ENCODE results near the gene ZFAND6.
"Not testable (repeated sequence)": the region's sequence is repeated elsewhere in the genome, so short reads cannot be mapped to it uniquely, and the experiment has no call there.

ZFAND6 gene

DNA sequence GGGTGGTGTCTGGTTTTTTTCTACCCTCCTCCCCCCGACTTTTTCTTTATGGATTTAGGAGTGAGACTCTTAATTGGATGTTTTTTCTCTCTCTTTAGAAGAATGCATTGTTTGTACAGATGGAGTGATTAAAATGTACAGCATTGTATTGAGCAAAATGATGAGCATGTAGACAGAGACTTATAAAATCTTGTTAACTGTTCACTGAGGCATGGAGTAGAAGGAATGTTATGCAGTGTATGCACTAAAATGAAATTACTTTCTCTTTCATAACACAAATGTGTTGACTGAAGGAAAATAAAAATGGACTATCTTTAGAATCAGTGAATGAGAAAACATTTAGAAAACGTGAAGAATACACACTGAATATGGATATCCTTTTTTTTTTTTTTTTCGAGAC, 39.8 kb downstream of the ZFAND6 start:
- no peak for DNase-seq (ENCODE audit: low spot score)

DNA sequence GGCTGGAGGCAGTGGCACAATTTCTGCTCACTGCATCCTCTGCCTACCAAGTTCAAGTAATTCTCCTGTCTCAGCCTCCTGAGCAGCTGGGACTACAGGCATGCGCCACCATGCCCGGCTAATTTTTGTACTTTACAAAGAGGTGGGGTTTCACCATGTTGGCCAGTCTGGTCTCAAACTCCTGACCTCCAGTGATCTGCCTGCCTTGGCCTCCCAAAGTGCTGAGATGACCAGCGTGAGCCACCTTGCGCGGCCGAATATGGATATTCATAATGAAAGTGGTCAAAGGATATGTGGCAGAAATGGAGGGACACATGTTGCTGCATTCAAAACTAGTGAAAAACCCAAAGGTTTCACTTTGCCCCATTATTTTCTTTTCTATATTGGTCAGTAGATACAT, 40.2 kb downstream of the ZFAND6 start:
- DNase-seq (ENCODE audit: low spot score): not testable (repeated sequence)

DNA sequence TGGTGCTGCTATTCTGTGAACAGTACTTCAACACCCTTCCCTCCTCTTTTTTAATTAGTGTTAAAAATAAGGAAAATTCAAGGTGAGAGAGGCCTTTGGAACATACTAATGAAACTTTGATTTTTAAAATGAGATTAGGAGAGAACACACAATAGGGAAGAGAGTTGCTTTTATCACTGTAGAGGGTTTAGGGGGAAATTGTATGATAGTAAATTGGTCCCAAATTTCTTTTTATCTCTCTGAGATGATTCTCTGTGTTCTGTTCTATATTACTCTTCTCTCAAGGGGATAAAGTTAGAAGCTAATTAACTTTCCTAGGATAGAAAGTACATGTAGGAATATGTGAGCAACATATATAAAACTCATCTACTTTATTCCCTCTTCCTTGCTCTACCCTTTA, 40.8 kb downstream of the ZFAND6 start:
- DNase-seq (ENCODE audit: low spot score): no peak

DNA sequence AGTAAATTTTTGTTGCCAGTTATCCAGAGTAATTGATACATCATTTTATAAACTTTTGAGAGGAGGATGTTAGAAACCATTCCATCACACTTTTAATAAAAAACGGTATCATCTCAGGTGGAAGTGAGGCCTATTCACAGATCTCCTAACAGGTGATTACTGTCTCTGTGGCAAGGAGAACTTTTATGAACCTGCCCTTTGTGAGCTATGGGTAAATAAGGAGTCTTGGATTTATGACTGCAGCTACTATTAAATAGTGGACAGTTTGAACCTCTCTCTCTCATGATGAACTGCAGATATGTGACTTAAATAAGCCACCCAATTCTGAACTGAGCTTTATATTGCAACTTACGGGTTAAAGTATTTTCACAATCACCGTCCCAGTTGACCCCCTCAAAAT, 45.7 kb downstream of the ZFAND6 start:
- DNase-seq (ENCODE audit: low spot score): no peak

DNA sequence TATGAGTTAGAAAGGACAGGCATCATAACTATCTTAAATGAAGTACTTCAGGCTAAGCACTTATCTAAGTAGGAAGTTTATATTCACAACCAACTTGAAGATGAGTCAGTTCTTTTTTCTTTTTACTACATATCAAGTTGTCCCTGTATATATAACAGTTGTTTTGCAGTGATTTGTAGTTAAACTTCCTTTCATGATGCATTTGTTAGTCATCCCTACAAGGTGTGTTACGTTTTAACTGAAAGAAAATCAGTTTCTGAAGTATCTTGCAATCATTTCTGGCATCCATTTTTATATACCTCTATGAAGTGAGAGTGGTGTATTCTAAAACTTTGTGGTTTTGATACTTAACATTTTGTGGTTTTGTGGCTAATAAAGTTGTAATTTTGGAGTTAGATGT, 46.1 kb downstream of the ZFAND6 start:
- no peak for DNase-seq (ENCODE audit: low spot score)

DNA sequence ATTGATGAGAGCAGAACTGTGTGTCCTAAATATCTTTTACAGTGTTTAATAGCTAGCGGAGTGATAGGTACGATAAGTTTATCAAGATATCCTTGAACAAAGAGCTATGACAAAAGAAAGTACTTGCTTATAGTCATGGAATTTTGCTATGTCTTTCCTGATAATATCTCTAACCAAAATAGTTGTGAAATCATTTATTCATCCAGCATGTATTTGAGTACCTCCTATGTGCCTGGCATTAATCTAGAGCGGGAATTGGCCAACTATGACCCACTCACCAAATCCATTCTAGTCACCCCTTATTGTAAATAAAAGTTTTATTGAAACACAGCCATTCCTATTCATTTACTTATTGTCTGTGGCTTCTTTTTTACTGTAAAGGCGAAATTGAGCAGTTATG, 46.6 kb downstream of the ZFAND6 start:
- DNase-seq (ENCODE audit: low spot score): no peak

DNA sequence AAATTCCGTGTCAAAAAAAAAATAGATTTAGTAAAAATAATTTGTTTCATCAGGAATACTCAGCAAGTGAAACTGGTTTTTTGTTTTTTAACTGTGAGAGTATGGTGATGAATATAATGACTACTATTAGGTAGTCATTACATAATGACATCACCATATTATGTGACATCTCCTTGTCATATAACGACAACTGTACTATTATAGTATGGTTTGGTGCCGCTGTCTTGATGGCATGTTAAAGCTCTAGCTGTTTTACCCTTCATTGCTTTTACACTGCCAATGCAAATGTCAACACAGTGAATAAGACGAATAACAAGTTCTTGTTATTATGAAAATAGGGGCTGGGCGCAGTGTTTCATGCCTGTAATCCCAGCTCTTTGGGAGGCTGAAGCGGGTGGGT, 47.7 kb downstream of the ZFAND6 start:
- no peak for DNase-seq (ENCODE audit: low spot score)

DNA sequence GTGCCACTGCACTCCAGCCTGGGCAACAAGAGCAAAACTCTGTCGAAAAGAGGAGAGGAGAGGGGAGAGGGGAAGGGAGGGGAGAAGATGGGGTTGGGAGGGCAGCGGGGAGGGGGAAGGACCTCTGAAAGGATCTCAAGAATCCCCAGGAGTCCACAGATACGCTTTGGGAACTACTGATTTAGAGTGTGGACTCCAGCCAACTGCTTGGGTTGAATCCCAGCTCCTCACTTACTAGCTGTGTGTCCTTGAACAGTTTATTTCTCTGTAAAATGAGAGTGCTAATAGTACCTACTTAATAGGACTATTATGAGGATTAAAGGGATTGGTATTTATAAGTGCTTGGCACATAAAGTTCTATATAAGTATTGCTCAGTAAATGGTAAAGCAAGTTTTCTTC, 48.3 kb downstream of the ZFAND6 start:
- no peak for DNase-seq (ENCODE audit: low spot score)

DNA sequence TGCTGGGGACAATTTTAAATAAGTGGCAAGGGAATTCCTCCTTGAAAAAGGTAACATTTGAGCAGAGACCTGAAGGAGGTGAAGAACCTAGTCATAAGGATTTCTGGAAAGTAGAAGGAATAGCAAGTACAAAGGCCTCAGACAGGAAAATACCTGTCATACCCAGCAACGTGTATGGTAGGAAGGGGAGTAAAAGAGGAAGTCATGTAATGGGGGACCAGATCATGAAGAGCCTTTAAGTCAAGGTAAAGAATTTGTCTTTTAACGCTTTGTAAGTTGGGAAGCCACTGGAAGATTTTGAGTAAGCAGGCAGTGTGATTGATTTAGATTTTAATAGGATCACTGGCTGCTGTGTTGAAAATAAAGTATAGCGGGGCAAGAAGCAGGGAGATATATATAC, 49.9 kb downstream of the ZFAND6 start:
- no peak for DNase-seq (ENCODE audit: low spot score)

DNA sequence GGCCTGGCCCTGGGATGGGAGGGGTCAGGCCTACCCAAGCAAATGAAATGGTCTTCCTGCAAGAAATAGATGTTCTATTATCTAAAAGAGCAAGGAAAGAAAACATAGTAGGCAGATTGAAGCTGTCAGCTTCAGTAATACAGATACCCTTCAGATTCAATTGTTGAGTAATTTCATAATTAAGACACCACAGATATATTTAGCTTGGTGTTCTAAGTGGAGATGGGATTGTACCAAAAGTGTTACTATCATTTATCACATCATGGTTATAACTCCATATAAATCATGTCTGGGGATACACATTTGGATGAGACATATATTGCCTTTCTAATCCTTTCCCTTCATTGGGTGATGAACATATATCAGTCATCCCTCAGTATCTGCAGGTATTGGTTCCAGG, 51.4 kb downstream of the ZFAND6 start:
- no peak for DNase-seq (ENCODE audit: low spot score)

DNA sequence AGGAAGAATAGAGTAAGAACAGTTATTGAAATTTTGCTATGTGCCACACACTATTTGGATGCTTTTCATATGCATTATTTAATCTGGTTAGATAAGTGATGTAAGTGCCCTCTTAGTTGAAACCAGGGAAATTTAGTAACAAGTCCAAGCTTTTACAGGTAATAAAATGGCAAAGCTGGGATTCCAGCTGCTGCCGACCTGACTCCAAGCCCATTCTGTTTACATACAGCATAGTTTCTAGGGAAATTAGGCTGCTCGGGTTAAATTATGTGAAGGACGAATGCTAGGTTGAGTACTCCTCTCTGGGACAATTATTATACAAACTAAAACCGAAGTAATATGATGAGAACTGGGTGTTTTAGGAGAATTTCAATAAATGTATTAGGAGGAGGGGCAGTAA, 54.6 kb downstream of the ZFAND6 start:
- no peak for DNase-seq (ENCODE audit: low spot score)

DNA sequence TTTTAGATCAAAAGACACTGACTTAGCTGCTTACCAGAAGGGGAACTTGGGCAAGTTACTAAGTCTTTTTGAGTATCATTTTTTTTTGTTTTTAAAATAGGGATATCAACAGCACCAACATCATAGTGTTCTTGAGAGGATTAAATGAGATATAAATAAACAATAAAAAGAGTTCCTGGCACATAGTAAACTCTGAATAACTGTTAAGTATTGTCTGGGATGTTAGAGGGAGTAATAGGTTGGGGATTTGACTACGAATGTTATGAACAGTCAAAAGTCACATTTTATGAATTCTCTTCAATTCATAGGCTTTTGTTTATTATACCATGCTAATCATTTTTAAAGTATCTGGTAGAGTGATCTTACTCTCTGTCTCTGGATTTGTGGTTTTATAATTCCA, 55.5 kb downstream of the ZFAND6 start:
- DNase-seq (ENCODE audit: low spot score): no peak

DNA sequence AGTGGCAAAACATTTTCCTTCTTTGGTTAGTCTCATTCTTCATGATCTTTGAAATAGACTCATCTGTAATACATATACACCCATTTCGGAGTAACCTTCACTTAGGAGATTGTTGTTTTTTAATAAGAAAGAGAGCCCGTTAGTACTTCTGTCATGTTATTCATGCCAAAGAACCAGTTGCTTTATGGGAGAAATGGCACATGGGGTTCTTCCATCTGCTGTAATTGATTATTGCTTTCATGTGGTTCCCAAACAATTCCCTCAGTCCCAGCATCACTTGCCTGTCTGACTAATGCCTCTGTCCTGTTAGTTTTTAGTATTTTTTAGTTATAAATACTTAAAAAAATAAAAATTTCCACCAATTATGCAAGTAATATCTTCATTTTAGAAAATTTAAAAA, 59.5 kb downstream of the ZFAND6 start:
- no peak for DNase-seq (ENCODE audit: low spot score)

DNA sequence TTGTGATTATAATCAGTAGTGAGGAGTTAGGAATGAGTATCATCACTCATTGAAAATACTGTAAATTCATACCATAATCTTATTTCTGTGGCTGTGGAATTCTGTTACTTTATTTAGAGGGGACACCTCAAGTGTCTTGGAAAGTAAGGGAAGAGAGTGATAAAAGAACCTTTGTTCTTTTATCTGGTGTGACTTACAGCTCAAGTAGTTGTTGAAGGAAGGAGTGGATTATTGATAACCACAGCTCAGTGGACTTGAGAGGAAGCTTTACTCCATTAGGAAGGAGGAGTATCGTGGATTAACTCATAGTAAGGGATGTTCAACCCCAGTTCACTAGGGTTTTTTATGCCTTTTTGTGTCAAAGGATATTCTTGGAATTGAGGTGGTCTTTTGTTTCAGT, 61.2 kb downstream of the ZFAND6 start:
- no peak for DNase-seq (ENCODE audit: low spot score)

DNA sequence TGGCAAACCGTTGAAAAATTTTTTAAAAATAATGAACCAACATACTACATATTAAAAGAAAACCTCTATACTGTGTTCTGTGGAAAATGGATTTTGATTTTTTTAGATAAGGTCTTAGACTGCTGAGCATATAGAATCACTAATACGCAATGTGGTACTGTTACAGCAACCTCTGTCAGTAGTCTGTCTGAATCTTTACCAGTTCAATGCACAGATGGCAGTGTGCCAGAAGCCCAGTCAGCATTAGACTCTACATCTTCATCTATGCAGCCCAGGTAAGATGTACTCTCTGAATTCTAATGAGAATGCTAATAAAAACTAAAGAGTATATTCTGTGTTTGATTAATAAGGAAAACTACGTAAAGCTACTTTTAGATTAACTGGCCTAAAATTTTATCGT, 62.1 kb downstream of the ZFAND6 start:
- DNase-seq (ENCODE audit: low spot score): no peak

DNA sequence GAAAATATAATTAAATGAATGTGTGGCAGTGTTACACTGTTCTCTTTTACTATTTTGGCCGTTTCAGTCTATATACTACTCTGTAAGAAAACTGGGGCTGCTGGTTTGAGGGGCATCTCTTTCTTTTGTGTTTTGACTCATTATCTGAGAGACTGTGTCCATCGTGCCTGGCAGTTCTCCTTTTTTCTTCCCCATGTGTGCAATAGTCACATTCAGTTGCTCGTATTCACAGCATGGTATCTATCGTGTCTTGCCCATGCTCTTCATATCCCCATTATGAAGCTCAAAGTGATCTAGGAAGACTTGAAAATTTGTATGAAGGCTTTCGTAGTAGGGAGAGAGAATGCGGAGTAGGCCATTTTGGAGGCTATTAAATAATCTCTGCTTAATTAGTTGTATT, 63.6 kb downstream of the ZFAND6 start:
- no peak for DNase-seq (ENCODE audit: low spot score)

DNA sequence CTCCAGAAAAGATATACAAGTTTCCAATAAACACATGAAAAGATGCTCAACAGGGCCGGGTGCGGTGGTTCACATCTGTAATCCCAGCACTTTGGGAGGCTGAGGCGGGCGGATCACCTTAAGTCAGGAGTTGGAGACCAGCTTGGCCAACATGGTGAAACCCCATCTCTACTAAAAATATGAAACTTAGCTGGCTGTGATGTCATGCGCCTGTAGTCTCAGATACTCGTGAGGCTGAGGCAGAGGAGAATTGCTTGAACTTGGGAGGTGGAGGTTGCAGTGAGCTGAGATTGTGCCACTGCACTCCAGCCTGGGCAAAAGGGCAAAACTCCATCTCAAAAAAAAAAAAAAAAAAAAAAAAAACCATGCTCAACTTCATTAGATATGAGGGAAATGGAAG, 67.8 kb downstream of the ZFAND6 start:
- not testable (repeated sequence) for DNase-seq (ENCODE audit: low spot score)

DNA sequence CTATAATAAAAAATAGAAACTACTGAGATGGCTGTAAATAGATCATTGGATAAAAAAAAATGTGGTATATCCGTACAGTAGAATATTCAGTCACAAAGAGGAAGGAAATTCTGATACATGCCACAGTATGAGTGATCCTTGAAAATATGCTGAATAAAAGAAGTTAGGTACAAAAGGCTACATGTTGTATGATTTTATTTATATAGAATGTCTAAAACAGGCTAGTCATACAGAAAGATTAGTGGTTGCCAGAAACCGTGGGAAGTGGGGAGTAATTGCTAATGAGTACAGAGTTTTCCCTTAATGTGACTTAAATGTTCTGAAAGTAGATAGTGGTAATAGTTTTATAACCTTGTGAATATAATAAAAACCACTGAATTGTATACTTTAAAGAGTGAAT, 68.4 kb downstream of the ZFAND6 start:
- DNase-seq (ENCODE audit: low spot score): no peak

DNA sequence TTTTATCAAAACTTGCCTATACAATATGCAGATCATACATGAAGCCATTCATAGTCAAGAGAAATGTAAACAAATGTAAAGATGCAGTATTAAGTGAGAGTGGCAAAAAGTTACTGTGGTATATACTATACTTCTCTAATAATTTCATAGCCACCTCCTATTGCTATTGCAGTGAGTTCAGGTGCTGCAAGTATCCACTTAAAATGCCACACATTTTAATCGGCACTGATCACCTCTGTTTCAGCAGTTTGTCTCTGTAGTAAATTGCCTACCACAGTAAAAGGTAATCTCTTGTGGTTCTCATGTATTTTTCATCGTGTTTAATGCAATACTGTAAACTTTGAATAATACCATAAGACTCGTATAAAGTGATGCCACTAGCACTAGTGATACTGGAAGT, 72.9 kb downstream of the ZFAND6 start:
- no peak for DNase-seq (ENCODE audit: low spot score)

DNA sequence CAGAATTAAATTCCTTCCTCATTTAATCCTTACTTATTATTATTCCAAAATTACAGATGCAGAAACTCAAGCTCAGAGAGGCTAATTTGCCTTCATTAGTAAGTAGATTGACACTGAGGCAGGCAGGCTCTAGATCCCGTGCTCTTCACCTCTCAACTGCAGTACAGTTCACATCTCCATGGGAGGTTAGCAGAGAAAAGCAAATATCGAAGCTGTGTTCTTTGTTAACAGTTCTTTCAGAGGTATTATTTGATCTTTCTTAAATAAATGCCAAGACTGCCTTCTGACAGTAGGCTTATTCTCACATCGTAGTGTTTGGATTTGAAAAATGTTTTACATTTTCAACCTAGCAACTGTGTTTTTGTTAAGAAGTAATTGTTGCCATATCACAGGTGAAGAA, 77.4 kb downstream of the ZFAND6 start:
- DNase-seq (ENCODE audit: low spot score): no peak

DNA sequence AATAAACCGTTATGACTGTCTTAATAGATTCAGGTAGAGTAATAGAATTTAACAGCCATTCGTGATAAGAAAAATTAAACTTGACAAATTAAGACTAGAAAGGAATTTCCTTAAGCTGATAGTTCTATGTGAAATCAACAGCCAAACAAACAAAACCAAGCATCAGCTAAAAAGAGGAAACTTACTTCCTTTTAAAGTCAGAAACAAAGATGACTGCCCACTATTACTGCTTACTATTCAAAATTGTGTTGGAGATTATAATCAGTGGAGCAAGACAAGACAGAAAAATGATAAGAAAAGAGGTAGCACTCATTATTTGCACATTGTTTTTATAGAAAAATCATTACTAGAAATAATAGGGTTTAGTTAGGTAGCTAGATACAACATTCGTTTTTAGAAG, 79.5 kb downstream of the ZFAND6 start:
- no peak for DNase-seq (ENCODE audit: low spot score)

DNA sequence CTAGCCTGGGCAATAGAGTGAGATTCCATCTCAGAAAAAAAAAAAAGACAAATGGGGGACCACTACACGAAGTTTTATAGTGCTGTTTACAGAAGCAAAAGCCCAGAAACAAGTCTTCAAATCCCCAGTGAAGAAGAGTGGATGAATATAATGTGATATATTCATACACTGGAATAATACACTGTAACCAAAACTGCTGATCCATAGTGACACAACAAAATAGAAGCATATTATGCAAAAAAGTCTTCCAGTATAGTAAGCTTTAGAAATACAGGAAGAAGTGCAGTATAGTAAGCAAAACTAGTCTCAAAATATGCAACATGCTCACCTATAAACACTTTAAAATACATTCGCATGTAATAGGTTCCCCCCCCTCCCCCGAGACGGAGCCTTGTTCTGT, 81.4 kb downstream of the ZFAND6 start:
- no peak for DNase-seq (ENCODE audit: low spot score)

DNA sequence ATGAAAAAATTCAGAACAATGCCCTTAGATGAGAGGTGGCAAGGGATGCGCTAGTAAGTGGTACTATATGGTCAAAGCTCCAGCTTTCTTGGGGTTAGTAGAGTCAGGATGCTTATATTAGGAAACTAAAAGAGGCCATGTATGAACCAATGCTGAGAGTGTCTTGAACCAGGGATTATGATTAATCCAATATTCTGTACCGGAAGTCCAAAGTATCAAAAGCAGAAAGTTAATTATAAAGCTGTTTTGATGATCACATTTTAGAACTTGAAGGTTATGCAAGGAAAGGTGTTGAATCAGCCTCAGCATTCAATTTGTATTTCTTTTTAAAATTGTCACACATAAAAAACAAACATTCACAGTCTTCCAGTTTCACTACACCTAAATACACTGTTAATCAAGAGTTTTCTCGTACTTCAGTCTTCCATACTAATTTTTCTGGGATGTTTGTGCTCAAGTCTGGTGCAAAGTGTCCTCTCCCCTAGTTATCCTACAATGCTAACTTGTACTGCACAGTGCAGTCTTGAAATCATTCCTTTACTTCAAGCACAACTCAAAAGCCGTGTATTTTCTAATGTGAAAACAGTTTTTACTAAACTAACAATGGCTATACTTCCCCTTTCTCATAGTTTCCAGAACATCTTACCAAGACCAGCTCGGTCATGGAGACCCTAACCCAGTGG, 82.6 kb downstream of the ZFAND6 start:
- DNase-seq (ENCODE audit: low spot score): no peak

DNA sequence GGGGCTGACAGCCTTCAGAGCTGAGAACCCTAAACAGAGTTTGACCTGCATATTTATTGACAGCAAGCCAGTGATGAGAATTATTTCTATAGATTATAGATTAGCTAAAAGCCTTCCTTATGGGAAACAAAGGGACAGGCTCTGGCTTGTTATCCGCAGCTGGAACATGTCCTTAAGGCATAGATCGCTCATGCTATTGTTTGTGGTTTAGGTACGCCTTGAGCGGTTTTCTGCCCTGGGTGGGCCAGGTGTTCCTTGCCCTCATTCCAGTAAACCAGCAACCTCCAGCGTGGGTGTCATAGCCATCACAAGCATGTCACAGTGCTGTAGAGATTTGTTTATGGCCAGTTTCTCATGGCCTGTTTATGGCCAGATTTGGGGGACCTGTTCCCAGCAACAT, 83.2 kb downstream of the ZFAND6 start:
- no peak for DNase-seq (ENCODE audit: low spot score)

DNA sequence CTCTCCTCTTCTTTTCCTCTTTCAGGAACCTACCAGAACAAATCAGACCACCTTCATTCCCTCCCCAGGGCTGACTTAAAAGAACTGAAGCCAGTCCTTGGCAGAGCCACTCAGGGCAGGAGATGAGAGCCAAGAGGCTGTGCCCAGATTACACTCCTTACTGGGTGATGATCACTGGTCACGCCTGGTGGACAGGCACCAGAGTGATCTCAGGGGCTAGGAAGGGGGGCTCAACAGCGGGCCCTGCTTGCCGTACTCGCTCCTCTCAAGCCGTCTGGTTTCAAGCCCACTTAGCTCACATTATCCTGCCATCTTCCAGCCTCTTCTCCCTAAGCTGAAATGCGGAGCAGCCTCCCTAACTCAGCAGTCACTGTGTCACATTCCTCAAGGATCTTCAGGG, 91.7 kb downstream of the ZFAND6 start:
- no peak for DNase-seq (ENCODE audit: low spot score)

Measured in SW480 (cell line).